ENCODE measurements around the gene STIM1.

GRCh38 chr11:3834349-3834663 is 21.2 kb upstream of the STIM1 start:
- TF ChIP-seq POLR2A (IDR thresholded peaks at IDR 0.05) (no peak), CTCF (IDR thresholded peaks at IDR 0.05) (no peak)
